Activated CD4-positive, alpha-beta T cell treated with anti-CD3 and anti-CD28 coated beads for 24 hours (primary cell): ENCODE results near the gene MAGED4B.
"Not testable (repeated sequence)": the region's sequence is repeated elsewhere in the genome, so short reads cannot be mapped to it uniquely, and the experiment has no call there.

Experiments used
- DNase-seq, 2 donors: peaks; one replicate each; pipeline ENCODE4 v3.0.0-alpha.2; 2020; ENCODE audit warnings: low read depth in 2 of 2

MAGED4B gene

GRCh38 chrX:52068666-52069640 lies at the start of gene MAGED4B:
TSS of gene MAGED4B (minus strand) at chrX:52069183. CDS start at chrX:52068172, 1,011 bp downstream.
- DNase-seq: not testable (repeated sequence)

DNA sequence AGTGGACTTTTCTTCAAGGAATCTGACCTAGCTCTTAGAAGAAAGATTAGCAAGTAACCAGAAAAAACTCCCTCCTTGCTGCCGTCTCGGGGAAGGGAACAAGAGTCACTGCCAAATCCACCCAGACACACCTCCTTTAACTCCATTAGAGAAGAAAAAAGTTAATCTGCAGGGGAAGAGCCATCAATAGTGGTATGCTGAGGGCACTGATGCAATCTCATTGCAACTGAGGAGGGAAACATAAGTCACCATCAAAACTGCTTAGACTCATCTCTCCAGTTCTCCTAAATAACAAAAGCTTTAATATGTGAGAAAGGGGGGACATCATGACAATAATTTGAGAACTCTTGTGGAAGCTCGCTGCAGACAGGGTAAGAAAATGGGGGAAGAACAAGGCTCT lies 49.3 kb upstream of the MAGED4B start:
- no peak for DNase-seq

GRCh38 chrX:52082578-52082977 lies 13.6 kb upstream of the MAGED4B start:
- no peak for DNase-seq

DNA sequence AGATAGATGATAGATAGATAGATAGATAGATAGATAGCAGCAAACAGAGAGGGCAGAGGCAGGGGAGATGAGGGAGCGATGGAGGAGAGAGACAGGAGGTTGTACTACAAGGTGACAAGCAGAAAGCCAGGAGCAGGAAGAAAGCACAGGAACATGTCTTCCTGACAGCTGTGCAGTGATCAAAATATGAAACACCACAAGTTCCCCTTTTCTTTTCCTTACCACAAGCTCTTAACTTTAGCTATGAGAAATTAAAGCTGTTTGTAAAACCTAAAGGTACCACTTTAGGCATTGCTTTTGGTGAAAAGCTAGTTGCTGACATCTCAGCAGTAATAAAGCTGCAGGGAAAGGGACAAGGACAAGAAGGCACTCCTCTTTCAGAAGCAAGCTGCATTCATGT lies 9.1 kb upstream of the MAGED4B start:
- DNase-seq: no peak

GRCh38 chrX:52042288-52042687 lies 26.7 kb downstream of the MAGED4B start:
- DNase-seq: not testable (repeated sequence)

GRCh38 chrX:52034211-52034610 lies 34.8 kb downstream of the MAGED4B start:
- DNase-seq: no peak

DNA sequence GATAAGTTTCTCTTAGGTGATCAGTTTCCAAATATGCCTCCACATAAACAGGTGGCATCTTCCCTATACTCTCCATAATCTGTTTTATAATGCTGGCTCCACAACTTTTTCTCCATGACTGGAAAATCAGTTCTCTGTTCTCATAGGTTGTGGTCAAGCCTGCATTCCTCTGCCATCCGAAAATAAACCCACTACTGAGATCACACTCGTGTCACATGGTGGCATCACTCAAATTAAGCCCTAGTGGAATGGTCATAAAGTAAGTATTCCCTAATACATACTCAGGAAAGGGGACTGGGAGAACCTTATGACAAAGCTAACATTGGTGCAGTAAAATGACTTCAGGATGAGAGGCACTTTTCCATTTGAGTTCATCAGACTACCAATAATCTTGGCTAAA lies 37.6 kb downstream of the MAGED4B start:
- no peak for DNase-seq

GRCh38 chrX:52015794-52016193 lies 53.2 kb downstream of the MAGED4B start:
- DNase-seq: no peak
